Kidney (tissue), 14 donors: ENCODE results near the gene CDH13. TPM values are rescaled to one million over a fixed set of nuclear protein-coding genes. Genes with fewer than 3 reads are reported as not detected.

Source experiments
- DNase-seq, 5 donors: peaks; one replicate each; pipeline ENCODE4 v3.0.0-alpha.2; 2013 to 2020
- FAIRE-seq: peaks from 2 replicates; lab custom pipeline; 2012; peaks lifted over from hg19 to GRCh38; lab: Jason Lieb, UNC
- H3K27ac ChIP-seq, 2 donors: one replicate each; pipeline ENCODE4 v1.7.0; 2013; ENCODE audit warnings: low read depth in 2 of 2, low read length in 2 of 2, inconsistent platforms in 1 of 2
- H3K27me3 ChIP-seq: one replicate; pipeline ENCODE4 v1.7.1; 2013; ENCODE audit warnings: low read length, inconsistent platforms; ENCODE audit not compliant: control insufficient read depth, insufficient read depth
- H3K36me3 ChIP-seq, 3 donors: one replicate each; pipeline versions ENCODE4 v1.7.0 to v1.7.1; 2013; ENCODE audit warnings: low read length in 3 of 3, control low read depth in 1 of 3, inconsistent platforms in 1 of 3; ENCODE audit not compliant: insufficient read depth in 3 of 3, control insufficient read depth in 2 of 3
- H3K4me1 ChIP-seq, 3 donors: one replicate each; pipeline versions ENCODE4 v1.7.0 to v1.7.1; 2013; ENCODE audit warnings: low read length in 3 of 3, inconsistent platforms in 1 of 3, low read depth in 1 of 3; ENCODE audit not compliant: control insufficient read depth in 2 of 3, insufficient read depth in 2 of 3
- H3K4me3 ChIP-seq, 3 donors: one replicate each; pipeline versions ENCODE4 v1.7.0 to v1.8.1; 2013; ENCODE audit warnings: low read length in 3 of 3, control low read depth in 1 of 3, inconsistent platforms in 1 of 3
- H3K9ac ChIP-seq, 3 donors: one replicate each; pipeline versions ENCODE4 v1.7.0 to v1.7.1; 2013; ENCODE audit warnings: low read length in 3 of 3, control low read depth in 1 of 3, inconsistent platforms in 1 of 3
- H3K9me3 ChIP-seq, 3 donors: one replicate each; pipeline versions ENCODE4 v1.7.0 to v1.7.1; 2013; ENCODE audit warnings: low read length in 3 of 3, control low read depth in 1 of 3, inconsistent platforms in 1 of 3; ENCODE audit not compliant: control insufficient read depth in 2 of 3, insufficient read depth in 1 of 3
- CTCF ChIP-seq: IDR thresholded peaks from 3 replicates; pipeline ENCODE4 v1.5.1; 2012; ENCODE audit warnings: mild to moderate bottlenecking, moderate library complexity, borderline replicate concordance; ENCODE audit not compliant: insufficient read depth; ENCODE audit errors: extremely low read depth
- intact Hi-C: fragments of 100-400 bp; cut with DNase I; formaldehyde crosslinking; loops from one replicate; pipeline ENCODE4 v1.11.1; 2022
- polyA plus RNA-seq: library from polyadenylated mRNA; stranded (reverse); fragments of 350-450 nt; fragmentation: Illumina TruSeq; extraction: RNeasy Lipid Tissue Mini Kit (QIAGEN cat#74804); gene quantifications from one replicate; pipeline ENCODE4 v1.2.3, GENCODE V29; 2014; ENCODE audit warnings: low read depth, low replicate concordance; ENCODE audit not compliant: insufficient read depth
- total RNA-seq: library from RNA; stranded (reverse); fragmentation: NEBNext Ultra II Directional; extraction: Animal tissue kit (Norgen Biotek cat#: 25700); gene quantifications from one replicate; pipeline ENCODE4 v1.2.1, GENCODE V29; 2021
- donor health status: control.
- donor health status: control.
- donor health status: control.
- donor health status: control.
- donor health status: control.
- donor health status: DM: yes; HTN: yes; CAD: no.
- donor health status: Normal renal cell carcinoma (clear cell type).

CDH13 gene
- total and polyA plus RNA-seq, 2 donors from 2014 or later = 4.8 to 13.8 TPM

GRCh38 chr16:83599789-83600462 is 973.2 kb downstream of the CDH13 start:
- no peak for TF ChIP-seq CTCF

GRCh38 chr16:83602761-83603722 is 976.3 kb downstream of the CDH13 start:
- FAIRE-seq (no peak), DNase-seq (no peak)
- Histone ChIP-seq H3K9me3 (no peaks in the 10 kb centered on the region), H3K4me3 (no peak overlapping the region), H3K4me1 (no peaks in the 10 kb centered on the region), H3K9ac (no peak overlapping the region), H3K27ac (no peak overlapping the region), H3K27me3 (no peaks in the 10 kb centered on the region), H3K36me3 (no peaks in the 10 kb centered on the region)
- TF ChIP-seq CTCF = no peak
- intact Hi-C loops = no loop called here

More at GRCh38 chr16:83599789-83600462, 973.2 kb downstream of the CDH13 start:
- DNase-seq = no peak
- Histone ChIP-seq H3K4me1 (no peaks in the 10 kb centered on the region), H3K27me3 (no peaks in the 10 kb centered on the region), H3K27ac (no peak overlapping the region), H3K36me3 (no peaks in the 10 kb centered on the region), H3K9ac (no peak overlapping the region), H3K9me3 (no peaks in the 10 kb centered on the region), H3K4me3 (no peak overlapping the region)
- intact Hi-C loops = no loop called here
- FAIRE-seq = no peak

GRCh38 chr16:83603723-83604570 is 977.2 kb downstream of the CDH13 start:
- no peak for DNase-seq

More at GRCh38 chr16:83603723-83604570, 977.2 kb downstream of the CDH13 start:
- Histone ChIP-seq H3K4me1 (no peaks in the 10 kb centered on the region), H3K27ac (no peak overlapping the region), H3K9ac (no peak overlapping the region), H3K9me3 (no peaks in the 10 kb centered on the region), H3K4me3 (no peak overlapping the region), H3K27me3 (no peaks in the 10 kb centered on the region), H3K36me3 (no peaks in the 10 kb centered on the region)
- TF ChIP-seq CTCF = no peak
- no peak for FAIRE-seq
- intact Hi-C loops = no loop called here
